ENCODE data around the gene OR8D4. TPM values are rescaled to one million over a fixed set of nuclear protein-coding genes. Genes with fewer than 3 reads are reported as not detected.

OR8D4 gene
- total RNA-seq, 1 experiment from 2014 or later = not detected

Other genes with a start within 250 kb of the OR8D4 start
- not detected in 2 replicates for gene SCN3B, start 247.5 kb upstream of the OR8D4 start, total RNA-seq (2014; rRNA removed; shearing (Covaris generic))
- gene ZNF202, start 160.5 kb upstream of the OR8D4 start, total RNA-seq (2014; rRNA removed; shearing (Covaris generic)) = 5.5 and 11.3 TPM in 2 replicates
- not detected in 2 replicates for gene OR6X1, start 147.6 kb upstream of the OR8D4 start, total RNA-seq (2014; rRNA removed; shearing (Covaris generic))
- gene OR6M1, start 95.8 kb upstream of the OR8D4 start, total RNA-seq (2014; rRNA removed; shearing (Covaris generic)) = not detected in 2 replicates
- not detected in 2 replicates for gene TMEM225, start 16.5 kb upstream of the OR8D4 start, total RNA-seq (2014; rRNA removed; shearing (Covaris generic))
- not detected in 2 replicates for gene OR4D5, start 37.5 kb downstream of the OR8D4 start, total RNA-seq (2014; rRNA removed; shearing (Covaris generic))
- not detected in 2 replicates for gene OR6T1, start 41.7 kb downstream of the OR8D4 start, total RNA-seq (2014; rRNA removed; shearing (Covaris generic))
- gene OR10S1, start 75.6 kb downstream of the OR8D4 start, total RNA-seq (2014; rRNA removed; shearing (Covaris generic)) = not detected in 2 replicates
- gene OR10G6, start 93.0 kb downstream of the OR8D4 start, total RNA-seq (2014; rRNA removed; shearing (Covaris generic)) = not detected in 2 replicates
- gene OR10G4, start 110.8 kb downstream of the OR8D4 start, total RNA-seq (2014; rRNA removed; shearing (Covaris generic)) = not detected in 2 replicates
- gene OR10G9, start 120.8 kb downstream of the OR8D4 start, total RNA-seq (2014; rRNA removed; shearing (Covaris generic)) = not detected in 2 replicates
- gene OR10G8, start 124.6 kb downstream of the OR8D4 start, total RNA-seq (2014; rRNA removed; shearing (Covaris generic)) = not detected in 2 replicates
- gene OR10G7, start 139.2 kb downstream of the OR8D4 start, total RNA-seq (2014; rRNA removed; shearing (Covaris generic)) = not detected in 2 replicates
- 0.39 and 1.8 TPM in 2 replicates for gene VWA5A, start 213.3 kb downstream of the OR8D4 start, total RNA-seq (2014; rRNA removed; shearing (Covaris generic))